Umbilical cord (tissue), 2 donors: ENCODE measurements around the gene DNAH12. TPM values are rescaled to one million over a fixed set of nuclear protein-coding genes. Genes with fewer than 3 reads are reported as not detected.
"Not testable (repeated sequence)": the region's sequence is repeated elsewhere in the genome, so short reads cannot be mapped to it uniquely, and the experiment has no call there.

ENCODE experiments used
- DNase-seq: peaks from one replicate; pipeline ENCODE4 v3.0.0-alpha.2; 2015; ENCODE audit warnings: low spot score
- total RNA-seq: library from RNA; depleted of rRNA; stranded (reverse); fragments of >200 nt; gene quantifications from one replicate; pipeline ENCODE4 v1.2.3, GENCODE V29; 2014; ENCODE audit warnings: low replicate concordance; ENCODE audit not compliant: insufficient read depth

DNAH12 gene
- total RNA-seq, 1 donor from 2014 or later = 0.48 TPM

GRCh38 chr3:57309769-57310360 lies 234.3 kb downstream of the DNAH12 start:
- no peak for DNase-seq

DNA sequence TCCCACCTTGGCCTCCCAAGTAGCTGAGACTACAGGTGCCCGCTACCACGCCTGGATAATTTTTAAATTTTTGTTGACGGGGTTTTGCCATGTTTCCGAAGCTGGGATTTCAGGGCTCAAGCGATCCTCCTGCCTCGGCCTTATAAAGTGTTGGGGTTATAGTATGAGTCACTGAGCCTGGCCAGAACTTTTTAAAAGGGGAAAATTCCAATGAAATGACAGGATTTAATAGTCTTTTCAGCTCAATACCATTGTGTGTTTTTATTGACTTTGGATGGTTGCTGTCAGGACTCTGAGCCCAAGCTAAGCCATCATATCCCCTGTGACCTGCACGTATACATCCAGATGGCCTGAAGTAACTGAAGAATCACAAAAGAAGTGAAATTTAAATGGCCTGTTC lies 240.6 kb downstream of the DNAH12 start:
- DNase-seq = not testable (repeated sequence)

DNA sequence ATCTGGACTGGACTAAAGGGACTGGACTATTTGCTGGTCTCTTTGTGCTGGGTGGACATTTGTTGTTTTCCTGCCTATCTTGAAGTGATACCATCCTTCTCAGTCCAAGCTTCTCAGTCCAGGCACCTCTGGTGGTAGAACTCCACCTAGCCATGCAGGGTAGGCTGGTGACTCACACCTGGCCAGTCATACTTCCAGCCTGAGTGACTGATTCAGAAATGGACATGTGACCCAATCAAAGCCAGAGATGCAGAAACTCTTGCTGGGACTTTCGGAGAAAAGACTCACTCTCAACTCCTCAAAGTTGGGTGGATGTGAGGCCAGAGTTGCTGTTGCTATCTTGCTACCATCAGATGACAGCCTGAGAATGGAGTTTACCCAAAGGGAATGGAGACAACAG lies 246.1 kb downstream of the DNAH12 start:
- no peak for DNase-seq

DNA sequence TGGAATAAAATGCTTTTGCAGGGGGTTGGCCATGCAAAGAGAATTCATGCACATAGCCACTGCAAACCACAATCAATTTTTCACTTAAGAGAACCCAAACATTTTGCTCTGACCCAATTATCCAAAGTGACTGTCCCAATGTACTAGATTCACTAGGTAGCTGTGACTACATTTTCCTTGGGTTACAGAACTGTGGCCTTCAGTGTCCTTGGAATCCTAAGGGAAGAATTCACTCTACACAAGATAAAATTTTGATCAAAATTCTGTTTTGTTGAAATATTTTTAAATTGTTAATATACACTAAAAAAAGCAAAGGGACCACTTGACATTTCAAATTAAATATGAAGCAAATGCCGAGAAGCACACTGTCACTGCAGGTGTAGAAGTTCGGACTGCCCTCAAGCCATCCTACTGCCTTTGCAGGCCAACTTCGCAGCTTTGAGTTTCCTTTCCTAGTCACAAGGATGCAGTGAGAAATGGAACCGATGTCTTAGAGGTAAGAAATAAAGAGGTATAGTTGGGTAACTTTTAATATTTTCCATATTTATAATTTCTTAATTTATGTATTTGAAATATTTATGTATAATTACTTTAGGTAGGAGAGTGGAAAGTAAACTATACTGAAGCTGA lies 251.1 kb downstream of the DNAH12 start:
- DNase-seq = no peak

DNA sequence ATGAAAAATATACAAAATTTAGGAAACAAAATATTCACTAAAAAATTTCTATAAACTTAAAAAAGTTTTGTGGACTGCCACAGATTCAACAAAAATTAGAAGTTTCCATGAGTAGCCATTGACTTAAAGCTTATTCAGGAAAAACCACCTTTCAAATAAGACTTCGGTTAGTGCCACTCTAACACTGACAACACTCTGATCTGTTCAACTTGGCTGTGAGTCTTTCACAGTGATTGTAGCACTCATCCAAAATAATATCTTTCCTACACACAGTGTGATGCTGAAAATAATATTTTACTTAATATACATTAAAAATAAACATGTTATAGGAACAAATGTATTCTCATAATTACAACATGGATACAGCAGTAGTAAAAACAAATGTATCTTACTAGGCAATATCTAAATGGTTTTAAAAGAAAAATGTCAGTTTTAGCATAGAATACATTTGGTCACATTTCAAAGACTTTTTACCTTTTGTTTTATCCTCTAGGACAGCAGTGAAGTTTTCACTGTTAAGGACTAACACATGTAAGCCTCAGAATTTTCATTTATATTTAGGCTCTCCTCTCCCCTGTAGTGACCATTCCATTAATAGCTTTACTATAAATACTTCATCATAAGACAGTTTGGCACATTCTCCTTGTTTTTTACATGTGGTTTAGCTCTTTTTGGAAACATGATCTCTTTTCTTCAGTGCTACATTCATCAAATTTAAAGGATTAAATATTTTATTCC lies 251.8 kb downstream of the DNAH12 start, which contains the start of gene ASB14:
TSS of gene ASB14 (minus strand) at position 527 of the 738 bp plus-strand sequence. CDS start 652 bp downstream, outside the sequence.
- DNase-seq = no peak

DNA sequence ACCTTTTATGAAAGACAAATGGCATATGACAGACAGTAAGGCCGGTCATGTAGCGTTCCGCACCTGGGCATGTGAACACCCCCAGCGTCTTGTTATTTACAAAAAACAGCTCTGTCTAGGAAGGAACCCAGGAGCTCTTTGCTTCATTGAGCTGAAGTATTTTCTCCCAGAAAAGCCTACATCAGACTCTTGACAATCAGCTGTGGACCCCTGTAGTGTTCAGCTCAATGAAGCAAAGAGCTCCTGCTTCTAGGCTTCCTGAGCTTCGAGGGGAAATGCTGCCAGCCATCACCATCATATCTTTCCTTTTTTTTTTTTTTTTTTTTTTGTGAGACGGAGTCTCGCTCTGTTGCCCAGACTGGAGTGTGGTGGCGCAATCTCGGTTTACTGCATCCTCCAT lies 255.7 kb downstream of the DNAH12 start:
- no peak for DNase-seq

DNA sequence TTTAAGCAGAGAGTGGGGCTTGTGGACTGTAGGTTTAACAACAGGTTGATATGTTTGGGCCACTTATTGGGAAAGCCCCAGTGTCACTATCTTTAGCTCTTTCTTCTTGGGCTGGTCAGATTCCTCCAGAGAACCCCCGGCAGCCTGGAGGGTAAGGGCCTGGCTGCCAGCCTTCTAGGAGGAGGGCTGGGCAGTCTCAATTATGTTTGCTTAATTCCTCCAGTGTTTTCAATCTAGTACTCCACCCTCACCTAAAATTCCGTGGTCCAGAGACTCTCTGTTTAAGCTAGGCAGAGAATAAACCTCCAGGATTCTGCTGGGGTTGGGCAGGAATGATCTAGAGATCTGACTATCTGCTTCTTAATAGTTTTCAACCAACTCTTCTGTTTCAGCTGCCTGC lies 256.9 kb downstream of the DNAH12 start:
- no peak for DNase-seq

GRCh38 chr3:57283334-57283733 lies 260.8 kb downstream of the DNAH12 start:
- no peak for DNase-seq

DNA sequence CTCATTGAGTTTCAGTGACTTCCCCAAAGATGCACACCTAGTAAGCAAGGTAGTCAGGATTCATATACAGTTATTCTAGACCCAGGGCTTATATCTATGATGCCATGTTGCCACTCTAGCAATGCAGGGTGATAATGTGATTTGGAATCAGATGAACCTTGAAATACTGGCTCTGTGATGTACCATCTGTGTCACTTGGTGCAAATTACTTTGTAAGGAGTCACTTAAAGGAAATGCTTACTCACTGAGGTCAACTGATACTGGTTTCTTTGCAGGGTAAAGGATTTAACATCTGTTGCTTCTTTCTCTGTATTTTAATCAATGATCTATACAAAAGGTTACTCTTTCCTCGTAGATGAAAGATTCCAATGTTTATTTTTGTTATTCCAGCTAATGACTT lies 262.4 kb downstream of the DNAH12 start:
- DNase-seq = no peak

- no peak for DNase-seq
Observed at GRCh38 chr3:57279685-57280084, 264.5 kb downstream of the DNAH12 start.

- DNase-seq = no peak
Observed at GRCh38 chr3:57278237-57278636, 265.9 kb downstream of the DNAH12 start.

DNA sequence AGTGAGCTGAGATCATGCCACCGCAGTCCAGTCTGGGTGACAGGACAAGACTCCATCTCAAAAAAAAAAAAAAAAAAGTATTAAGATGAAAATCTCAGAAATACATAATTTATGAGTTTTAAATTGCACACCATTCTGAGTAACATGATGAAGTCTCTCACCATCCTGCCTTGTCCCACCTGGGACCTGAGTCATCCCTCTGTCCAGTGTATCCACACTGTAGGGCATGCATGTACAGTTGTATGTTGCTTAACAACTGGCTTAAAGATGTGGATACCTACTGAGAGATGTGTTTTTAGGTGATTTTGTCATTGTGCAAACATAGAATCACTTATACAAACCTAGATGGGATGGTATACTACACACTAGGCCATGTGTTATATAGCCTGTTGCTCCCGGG lies 268.8 kb downstream of the DNAH12 start:
- no peak for DNase-seq

- DNase-seq = no peak
Observed at GRCh38 chr3:57274845-57275244, 269.3 kb downstream of the DNAH12 start.

- DNase-seq = no peak
Observed at GRCh38 chr3:57268416-57268815, 275.7 kb downstream of the DNAH12 start.

GRCh38 chr3:57261929-57262328 lies 282.2 kb downstream of the DNAH12 start:
- DNase-seq = no peak

DNA sequence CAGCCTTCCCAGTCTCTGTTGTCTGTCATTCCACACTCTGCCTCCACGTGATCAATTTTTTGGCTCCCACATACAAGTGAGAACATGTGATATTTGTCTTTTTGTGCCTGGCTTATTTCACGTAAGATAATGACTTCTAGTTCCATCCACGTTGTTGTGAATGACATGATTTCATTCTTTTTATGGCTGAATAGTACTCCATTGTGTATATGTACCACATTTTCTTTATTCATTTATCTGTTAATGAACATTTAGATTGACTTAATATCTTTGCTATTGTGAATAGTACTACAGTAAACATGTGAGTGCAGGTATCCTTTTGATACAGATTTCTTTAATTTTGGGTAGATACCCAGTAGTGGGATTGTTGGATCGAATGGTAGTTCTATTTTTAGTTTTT lies 283.0 kb downstream of the DNAH12 start:
- DNase-seq = no peak

- DNase-seq = no peak
Observed at GRCh38 chr3:57257678-57258077, 286.5 kb downstream of the DNAH12 start.

DNA sequence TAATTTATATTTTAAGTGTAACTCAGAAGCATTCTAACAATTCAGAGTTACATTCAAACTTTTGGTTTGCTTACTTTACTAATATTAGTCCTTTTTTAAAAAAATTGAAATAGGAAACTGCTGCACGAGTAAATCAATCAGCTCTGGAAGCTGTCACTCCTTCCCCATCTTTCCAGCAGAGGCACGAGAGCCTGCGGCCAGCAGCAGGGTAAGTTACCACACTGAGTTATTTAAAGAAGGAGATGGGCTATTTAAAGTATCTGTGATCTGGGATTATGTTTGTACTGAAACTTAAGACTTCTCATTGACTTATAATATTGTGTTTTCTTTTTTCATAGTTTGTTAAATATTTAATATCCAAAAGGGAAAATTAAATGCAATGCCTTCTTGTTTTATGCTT lies 287.3 kb downstream of the DNAH12 start:
- no peak for DNase-seq

GRCh38 chr3:57252404-57252803 lies 291.7 kb downstream of the DNAH12 start:
- no peak for DNase-seq

GRCh38 chr3:57244946-57245345 lies 299.2 kb downstream of the DNAH12 start:
- no peak for DNase-seq
